PC-9 (cell line): Measurements from ENCODE around the gene TSPAN31.

Source experiments
- EZH2 ChIP-seq: fragments of 200-600 bp; sonication (generic); IDR thresholded peaks from 2 replicates; pipeline ENCODE4 v1.8.0; 2017; ENCODE audit warnings: antibody characterized with exemption, low read depth
- TF ChIP-seq, protein P1 (sequence below): fragments of 200-600 bp; sonication (generic); conservative IDR thresholded peaks from 2 replicates; pipeline ENCODE4 v1.6.1; 2017; ENCODE audit warnings: mixed run types, antibody characterized with exemption, mild to moderate bottlenecking, moderate library complexity

DNA sequence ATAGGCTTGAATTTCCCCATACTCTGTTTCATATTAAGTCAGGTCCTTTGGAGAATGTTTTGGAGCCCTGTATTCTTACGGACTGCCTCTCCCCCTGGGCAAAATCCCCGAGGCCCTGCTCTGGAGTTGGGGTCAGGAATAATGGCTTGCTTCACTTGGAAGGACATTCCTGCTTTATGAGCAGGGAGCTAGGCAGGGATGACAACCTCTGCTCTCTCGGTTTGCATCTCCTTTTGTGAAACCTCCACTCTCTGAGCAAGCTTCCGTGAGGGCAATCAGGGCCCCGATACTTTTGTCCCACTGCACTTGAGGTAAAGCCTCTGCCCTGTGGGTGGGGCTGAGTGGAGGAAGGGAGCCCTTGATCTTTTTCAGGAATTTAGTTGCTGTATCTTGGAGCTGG is 31.6 kb upstream of the TSPAN31 start:
- TF ChIP-seq, protein P1, sequence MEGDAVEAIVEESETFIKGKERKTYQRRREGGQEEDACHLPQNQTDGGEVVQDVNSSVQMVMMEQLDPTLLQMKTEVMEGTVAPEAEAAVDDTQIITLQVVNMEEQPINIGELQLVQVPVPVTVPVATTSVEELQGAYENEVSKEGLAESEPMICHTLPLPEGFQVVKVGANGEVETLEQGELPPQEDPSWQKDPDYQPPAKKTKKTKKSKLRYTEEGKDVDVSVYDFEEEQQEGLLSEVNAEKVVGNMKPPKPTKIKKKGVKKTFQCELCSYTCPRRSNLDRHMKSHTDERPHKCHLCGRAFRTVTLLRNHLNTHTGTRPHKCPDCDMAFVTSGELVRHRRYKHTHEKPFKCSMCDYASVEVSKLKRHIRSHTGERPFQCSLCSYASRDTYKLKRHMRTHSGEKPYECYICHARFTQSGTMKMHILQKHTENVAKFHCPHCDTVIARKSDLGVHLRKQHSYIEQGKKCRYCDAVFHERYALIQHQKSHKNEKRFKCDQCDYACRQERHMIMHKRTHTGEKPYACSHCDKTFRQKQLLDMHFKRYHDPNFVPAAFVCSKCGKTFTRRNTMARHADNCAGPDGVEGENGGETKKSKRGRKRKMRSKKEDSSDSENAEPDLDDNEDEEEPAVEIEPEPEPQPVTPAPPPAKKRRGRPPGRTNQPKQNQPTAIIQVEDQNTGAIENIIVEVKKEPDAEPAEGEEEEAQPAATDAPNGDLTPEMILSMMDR: no peak
- no peak for TF ChIP-seq EZH2
